T-helper 1 cell treated with Interleukin-12 subunit alpha and Interleukin-12 subunit beta and Interleukin-4 antibody, amounts not matched to agents 30 ng/mL and 1 ng/mL, for 36 hours (primary cell): ENCODE data around the gene KISS1. TPM values are rescaled to one million over a fixed set of nuclear protein-coding genes. Genes with fewer than 3 reads are reported as not detected.

Source experiments
- intact Hi-C: fragments of 100-400 bp; cut with micrococcal nuclease; formaldehyde crosslinking; loops from one replicate; pipeline ENCODE4 v1.15.1; 2024
- total RNA-seq: library from RNA; stranded (reverse); gene quantifications from 2 replicates; pipeline ENCODE4 v1.2.3, GENCODE V29; 2022

Gene KISS1
- total RNA-seq, 1 donor from 2014 or later: not detected

DNA sequence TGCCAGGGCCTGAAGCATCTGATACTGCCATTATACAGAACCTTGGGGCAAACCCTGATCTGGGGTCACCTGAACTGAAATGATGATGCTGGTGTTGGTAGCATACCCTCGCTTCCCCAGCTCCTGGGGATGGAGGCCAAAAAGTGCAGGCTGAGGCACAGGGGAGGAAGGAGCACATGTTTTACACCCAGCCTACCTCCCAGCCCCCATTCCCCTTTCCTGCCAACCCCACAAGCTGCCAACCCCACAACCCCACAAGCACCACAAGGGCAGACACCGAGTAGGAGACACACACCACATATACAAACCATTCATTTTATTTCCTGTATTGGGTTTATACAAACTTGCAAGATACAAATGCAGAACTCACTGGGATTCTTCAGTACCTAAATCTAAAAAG lies 22.3 kb upstream of the KISS1 start:
- intact Hi-C loops: no loop called here

GRCh38 chr1:204217648-204218000 lies 21.3 kb upstream of the KISS1 start:
- intact Hi-C loops: no loop called here

DNA sequence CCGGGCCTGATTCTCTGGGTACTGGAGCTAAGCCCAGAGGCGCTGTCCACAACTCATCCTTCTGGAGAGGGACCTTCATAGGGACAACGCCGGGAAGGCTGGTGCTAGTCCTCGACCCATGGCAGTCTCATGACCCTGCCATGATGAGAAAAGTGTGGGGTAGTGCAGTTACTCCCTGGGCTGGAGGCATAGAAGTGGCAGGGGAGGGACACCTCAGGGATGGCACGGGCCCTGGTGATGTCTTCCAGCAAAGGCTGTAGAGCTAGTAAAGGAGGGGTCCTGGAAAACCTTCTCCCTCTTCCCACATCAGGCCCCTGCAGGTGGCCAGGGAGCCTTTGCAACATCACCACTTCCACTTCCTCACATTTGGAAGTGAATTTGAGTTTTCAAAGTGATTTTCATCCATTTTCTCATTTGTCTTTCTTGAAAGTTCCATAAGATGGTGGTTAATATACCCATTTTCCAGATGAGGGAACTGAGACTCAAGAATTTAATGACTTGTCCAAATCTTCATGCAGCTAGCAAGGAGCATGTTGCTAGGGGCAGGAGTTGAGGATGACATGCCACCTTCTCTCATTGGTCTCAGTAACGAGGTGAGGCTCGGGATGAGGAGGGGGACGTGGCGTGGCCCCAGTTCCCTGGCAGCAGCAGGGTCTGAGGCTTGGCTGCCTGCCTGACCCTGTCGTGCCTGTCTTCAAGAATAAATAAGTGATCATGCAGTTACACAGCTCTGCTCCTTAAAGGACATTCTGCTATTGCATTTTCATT lies 20.8 kb upstream of the KISS1 start:
- intact Hi-C loops: no loop called here

- intact Hi-C loops: no loop called here
Measured at GRCh38 chr1:204216236-204216635, 19.9 kb upstream of the KISS1 start.

DNA sequence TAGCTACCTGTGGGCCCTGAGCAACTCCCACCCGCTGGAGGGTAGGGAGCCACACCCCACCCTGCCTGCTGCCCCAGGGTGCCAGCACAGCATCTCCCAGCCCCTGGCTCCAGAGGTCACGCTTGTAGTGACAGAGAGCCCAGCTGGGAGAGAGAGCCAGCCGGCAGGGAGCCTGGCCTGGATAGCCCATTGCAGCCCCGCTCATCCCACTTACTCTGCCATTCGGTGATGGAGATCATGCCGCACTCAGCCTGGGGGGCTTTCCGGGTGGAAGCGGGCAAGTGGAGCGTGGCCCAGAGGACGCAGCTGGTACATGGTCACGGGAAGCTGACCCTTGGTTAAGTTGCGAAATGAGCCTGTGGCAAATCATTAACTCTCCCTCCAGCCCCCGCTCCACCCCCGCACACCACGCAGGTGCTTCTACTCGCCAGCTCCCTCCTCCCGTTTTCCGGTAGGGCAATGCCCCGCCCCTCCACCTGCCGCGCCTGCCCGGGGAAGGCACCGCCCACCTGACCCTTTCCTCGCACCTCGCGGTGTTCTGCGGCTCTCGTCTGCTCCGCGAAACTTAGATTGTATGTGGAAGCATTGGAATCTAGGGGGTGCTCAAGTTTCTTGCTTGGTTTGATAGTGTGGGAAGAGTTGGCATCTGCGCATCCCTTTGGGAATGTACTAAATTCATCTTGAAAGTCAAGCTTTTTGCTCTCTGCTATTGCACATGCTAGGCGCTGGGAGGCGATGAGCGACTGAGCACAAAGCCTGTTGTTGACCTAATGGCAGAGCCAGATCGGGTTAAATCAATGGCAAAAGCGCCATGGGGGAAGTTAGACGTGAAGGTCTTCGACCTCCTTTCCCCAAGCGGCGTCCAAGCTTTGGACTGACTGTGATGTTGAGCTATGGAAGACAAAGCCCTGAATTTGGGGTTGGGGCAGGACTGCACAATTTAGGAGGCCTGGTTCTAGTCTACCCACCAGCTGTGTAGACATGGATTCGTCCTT lies 17.7 kb upstream of the KISS1 start, which contains the start of gene GOLT1A:
TSS of gene GOLT1A (minus strand) at position 321 of the 995 bp plus-strand sequence. CDS start at position 239, 82 bp downstream.
- intact Hi-C loops: loop anchor here (1.0 kb wide), 2 partner anchors 149 to 184 kb away; no protein-coding TSS in a partner anchor

DNA sequence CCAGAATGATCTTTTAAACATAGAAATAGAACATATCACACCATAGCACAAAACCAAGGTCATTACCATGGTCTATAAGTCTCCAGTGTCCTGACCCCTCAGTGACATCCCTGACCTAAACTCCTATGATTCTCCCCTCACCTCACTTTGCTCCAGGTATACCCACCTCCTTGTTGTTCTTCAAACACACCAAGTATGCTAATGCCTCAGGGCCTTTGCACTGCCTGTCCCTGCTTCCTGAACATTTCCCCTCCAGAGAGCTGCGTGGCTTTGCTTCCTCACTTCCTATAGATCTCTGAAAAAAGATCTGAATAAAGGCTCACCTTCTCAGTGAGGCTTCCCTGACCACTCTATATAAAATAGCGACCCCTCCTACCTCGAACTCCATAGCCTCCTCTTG lies 16.4 kb upstream of the KISS1 start:
- intact Hi-C loops: no loop called here

DNA sequence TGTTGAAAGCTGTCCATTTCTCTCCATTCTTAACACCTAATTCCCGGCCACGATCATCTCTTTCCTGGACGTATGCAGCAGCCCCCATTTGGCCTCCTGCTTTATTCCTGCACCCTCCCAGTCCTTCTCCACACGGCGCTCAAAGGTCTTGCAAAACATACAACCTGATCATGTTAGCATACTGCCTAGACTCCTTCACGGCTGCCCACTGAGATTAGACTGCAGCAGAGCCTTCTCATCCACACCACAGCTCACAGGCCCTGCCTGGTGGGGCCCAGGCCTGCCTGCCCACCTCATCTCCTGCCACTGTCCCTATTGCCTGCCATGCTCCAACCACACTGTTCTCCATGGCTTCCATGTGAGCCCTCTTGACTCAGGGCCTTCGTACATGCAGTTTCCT lies 14.8 kb upstream of the KISS1 start:
- intact Hi-C loops: no loop called here

DNA sequence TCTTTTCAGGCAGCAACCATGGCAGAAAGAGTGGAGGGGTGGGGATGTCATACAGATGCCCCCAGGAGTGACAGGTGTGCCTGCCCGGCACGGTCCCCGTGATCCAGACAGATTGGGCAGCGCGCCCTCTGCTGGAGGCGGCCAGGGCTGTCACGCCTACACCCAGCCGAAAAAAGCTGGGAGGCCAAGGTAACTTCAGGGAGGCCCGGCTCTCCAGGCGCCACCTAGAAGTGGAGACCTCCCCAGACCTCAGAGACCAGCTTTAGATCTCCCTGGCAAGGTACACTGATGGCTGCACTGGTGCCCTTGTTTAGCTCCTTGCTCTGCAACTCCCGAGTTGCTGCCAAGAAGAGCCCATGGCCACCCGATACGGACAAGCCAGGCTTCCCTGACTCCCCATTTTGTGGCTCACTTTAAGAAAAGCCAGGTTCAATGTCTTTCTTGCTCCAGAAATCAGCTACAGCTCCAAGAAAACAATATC lies 10.9 kb upstream of the KISS1 start:
- intact Hi-C loops: loop anchor here (1.0 kb wide), 3 partner anchors 45 to 346 kb away; partner anchors contain the start of gene SNRPE

- intact Hi-C loops: no loop called here
Measured at GRCh38 chr1:204206121-204206520, 9.8 kb upstream of the KISS1 start.

DNA sequence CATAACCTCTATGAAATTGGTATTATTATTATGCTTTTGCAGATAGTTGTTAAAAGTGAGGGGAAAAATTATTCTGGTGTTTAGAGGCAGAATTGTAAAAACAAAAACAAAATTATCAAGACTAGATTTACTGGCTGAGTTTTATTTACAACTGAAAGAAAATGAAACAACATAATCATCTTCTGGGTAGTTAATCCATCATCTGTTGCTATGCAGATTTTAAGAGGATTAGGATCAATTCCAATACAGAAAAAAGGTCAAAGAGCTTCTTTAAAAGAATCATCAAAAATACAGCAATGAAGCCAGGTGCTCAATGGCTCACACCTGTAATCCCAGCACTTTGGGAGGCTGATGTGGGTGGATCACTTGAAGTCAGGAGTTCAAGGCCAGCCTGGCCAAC lies 9.2 kb upstream of the KISS1 start:
- intact Hi-C loops: no loop called here

- intact Hi-C loops: no loop called here
Measured at GRCh38 chr1:204204944-204205343, 8.7 kb upstream of the KISS1 start.

DNA sequence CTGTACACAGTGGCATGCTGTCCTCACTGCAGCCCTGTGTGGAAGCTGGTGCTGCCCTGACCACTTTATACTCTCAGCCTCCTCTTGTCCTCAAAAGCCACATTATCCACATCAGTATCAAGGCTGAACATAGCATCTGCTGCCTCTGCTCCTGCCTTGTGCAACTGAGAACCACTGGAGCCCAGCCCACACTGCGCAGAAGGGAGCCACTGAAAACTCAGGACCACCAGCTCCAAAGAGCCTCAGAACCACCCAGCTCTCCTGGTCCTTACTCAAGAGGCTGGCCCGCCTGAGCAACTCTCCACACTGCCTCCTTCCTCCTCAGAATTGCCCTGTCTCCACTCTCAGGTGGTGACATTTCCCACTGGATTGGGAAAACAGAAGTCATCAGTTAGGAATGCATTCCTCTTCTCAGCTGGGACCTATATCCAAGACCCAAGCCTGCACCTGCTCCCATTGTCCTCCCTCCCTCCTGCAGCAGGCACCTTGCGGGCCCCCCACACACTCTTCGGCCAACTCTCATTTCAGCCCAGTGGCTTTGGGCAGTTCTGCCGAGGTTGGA lies 7.0 kb upstream of the KISS1 start:
- intact Hi-C loops: no loop called here

DNA sequence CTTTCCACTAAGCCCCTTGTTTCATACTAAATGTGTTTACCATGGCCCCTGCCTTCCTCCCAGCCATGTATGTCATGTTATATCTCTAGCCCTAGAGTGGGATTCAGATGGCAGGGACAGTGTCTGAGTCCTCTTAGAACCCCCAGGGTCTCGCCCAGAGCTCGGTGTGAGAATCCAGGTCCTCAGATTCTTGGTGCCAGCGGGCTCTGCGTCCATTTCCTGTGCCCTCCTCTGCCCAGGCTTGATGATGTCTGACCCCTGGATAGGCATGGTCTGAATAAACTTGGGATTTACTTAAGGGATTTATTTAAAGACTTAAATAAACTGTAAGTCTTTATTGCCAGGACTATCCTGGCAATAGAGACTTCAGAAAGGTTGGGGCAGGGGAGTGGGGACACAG lies 6.2 kb upstream of the KISS1 start:
- intact Hi-C loops: no loop called here

- intact Hi-C loops: no loop called here
Measured at GRCh38 chr1:204201348-204202040, 5.2 kb upstream of the KISS1 start.

GRCh38 chr1:204199579-204199978 lies 3.3 kb upstream of the KISS1 start:
- intact Hi-C loops: no loop called here

- intact Hi-C loops: no loop called here
Measured at GRCh38 chr1:204198348-204199340, 2.4 kb upstream of the KISS1 start.

DNA sequence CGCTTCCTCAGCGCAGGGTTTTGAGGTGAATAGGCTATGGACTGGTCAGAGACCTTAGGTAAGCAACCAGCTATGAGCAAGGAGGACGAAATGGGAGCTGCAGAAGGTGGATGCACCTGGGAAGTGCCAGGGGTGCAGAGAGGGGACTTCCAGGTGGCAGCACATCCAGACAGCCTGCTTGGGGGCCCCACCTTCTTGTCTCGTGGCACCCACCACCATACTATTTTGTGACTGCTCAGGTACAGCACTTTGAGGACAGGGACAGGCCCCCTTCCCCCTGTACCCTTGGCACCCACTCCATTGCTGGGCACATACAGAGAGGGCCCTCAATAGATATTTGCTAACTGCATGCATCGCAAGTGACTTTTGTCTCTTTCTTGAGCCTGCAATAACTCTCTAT lies 777 bp upstream of the KISS1 start:
- intact Hi-C loops: no loop called here

DNA sequence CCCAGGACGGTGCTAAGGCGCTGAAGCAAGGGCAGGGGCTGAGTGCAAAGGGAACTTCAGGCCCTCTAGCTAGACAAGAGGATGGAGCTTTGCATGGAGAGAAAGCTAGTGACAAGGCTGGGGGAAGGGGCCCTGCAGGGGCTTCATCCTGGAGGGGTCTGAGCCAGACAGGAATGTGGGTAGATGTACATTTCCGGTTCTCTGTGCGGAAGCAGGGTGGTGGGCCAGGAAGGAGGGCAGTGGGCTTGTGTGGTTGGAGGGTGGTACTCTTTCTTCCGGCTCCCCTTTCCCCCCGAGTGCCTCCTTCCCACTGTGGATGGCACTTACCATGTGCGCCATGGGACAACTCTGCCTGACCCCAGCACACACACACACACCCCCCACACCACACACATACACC lies 1.5 kb downstream of the KISS1 start:
- intact Hi-C loops: no loop called here

DNA sequence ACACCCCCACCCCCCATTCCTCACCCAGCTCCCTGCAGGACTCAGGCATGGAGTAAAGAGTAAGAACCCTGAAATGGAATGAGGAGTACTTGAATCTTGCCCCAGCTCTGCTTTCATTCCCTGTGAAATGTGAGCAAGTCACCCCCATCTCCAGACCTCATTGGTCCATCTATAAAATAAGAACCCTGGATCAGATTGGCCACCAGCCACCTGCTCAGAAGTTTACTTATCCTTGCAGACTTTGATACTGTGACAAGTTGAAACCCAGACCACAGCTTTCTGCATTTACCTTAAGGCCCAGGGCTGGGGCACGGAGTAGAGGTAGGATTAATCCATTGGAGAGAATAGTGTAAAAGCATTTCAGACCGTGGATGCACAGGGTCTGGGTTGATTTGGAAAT lies 2.2 kb downstream of the KISS1 start:
- intact Hi-C loops: no loop called here
